Smooth muscle cell (in vitro differentiated cells): Measurements from ENCODE around the gene S100A14. TPM values are rescaled to one million over a fixed set of nuclear protein-coding genes. Genes with fewer than 3 reads are reported as not detected.

Experiments
- DNase-seq: peaks from one replicate; lab custom pipeline; 2025; ENCODE audit not compliant: unreplicated experiment; lab: John Stamatoyannopoulos, UW
- H2AFZ ChIP-seq: fragments of 200-600 bp; sonication (generic); 2 replicates; pipeline ENCODE4 v1.6.0; 2016; ENCODE audit warnings: antibody characterized with exemption, low read depth, mild to moderate bottlenecking
- H3F3A ChIP-seq: fragments of 200-600 bp; sonication (generic); 2 replicates; pipeline ENCODE4 v1.6.0; 2017; ENCODE audit warnings: antibody characterized with exemption, low read depth
- H3K27ac ChIP-seq: fragments of 200-600 bp; sonication (generic); 2 replicates; pipeline ENCODE4 v1.5.1; 2016; ENCODE audit warnings: low read depth, mild to moderate bottlenecking
- H3K27me3 ChIP-seq: fragments of 200-600 bp; sonication (generic); 2 replicates; pipeline ENCODE4 v1.6.1; 2016; ENCODE audit warnings: low read depth, mild to moderate bottlenecking
- H3K36me3 ChIP-seq: fragments of 200-600 bp; sonication (generic); 2 replicates; pipeline ENCODE4 v1.5.1; 2016; ENCODE audit warnings: low read depth
- H3K4me1 ChIP-seq: fragments of 200-600 bp; sonication (generic); 2 replicates; pipeline ENCODE4 v1.5.1; 2016; ENCODE audit warnings: low read depth
- H3K4me2 ChIP-seq: fragments of 200-600 bp; sonication (generic); 2 replicates; pipeline ENCODE4 v1.6.0; 2016; ENCODE audit warnings: mild to moderate bottlenecking
- H3K4me3 ChIP-seq: fragments of 200-600 bp; sonication (generic); 2 replicates; pipeline ENCODE4 v1.5.1; 2016; ENCODE audit warnings: mild to moderate bottlenecking
- H3K79me2 ChIP-seq: fragments of 200-600 bp; sonication (generic); 2 replicates; pipeline ENCODE4 v1.6.0; 2016; ENCODE audit warnings: low read depth, mild to moderate bottlenecking
- H3K9ac ChIP-seq: fragments of 200-600 bp; sonication (generic); 2 replicates; pipeline ENCODE4 v1.6.0; 2016; ENCODE audit warnings: low read depth
- H3K9me3 ChIP-seq: fragments of 200-600 bp; sonication (generic); replicated peaks from 2 replicates; pipeline ENCODE4 v1.5.1; 2016; ENCODE audit warnings: low read depth
- H4K20me1 ChIP-seq: fragments of 200-600 bp; sonication (generic); 2 replicates; pipeline ENCODE4 v1.6.0; 2016; ENCODE audit warnings: low read depth
- CTCF ChIP-seq: fragments of 200-600 bp; sonication (generic); IDR thresholded peaks from 2 replicates; pipeline ENCODE4 v1.5.1; 2017; ENCODE audit warnings: borderline replicate concordance, mild to moderate bottlenecking, antibody characterized with exemption; ENCODE audit not compliant: insufficient read depth, poor library complexity, severe bottlenecking
- WGBS: methylation state at CpG from one replicate; pipeline ENCODE4 v1.1.7; 2016; ENCODE audit warnings: low lambda C conversion rate; 5-methylcytosine and 5-hydroxymethylcytosine counted together
- polyA plus RNA-seq: library from polyadenylated mRNA; unstranded; fragments of >200 nt; fragmentation: Nextera tagmentation; extraction: Ambion mirVana; gene quantifications from 2 replicates; pipeline ENCODE4 v1.2.1, GENCODE V29; 2016
- total RNA-seq: library from RNA; depleted of rRNA; stranded (reverse); fragments of >200 nt; gene quantifications from 2 replicates; pipeline ENCODE4 v1.2.3, GENCODE V29; 2014

Gene S100A14
- total and polyA plus RNA-seq, 2 experiments from 2014 or later = 11.0 to 25.1 TPM

DNA sequence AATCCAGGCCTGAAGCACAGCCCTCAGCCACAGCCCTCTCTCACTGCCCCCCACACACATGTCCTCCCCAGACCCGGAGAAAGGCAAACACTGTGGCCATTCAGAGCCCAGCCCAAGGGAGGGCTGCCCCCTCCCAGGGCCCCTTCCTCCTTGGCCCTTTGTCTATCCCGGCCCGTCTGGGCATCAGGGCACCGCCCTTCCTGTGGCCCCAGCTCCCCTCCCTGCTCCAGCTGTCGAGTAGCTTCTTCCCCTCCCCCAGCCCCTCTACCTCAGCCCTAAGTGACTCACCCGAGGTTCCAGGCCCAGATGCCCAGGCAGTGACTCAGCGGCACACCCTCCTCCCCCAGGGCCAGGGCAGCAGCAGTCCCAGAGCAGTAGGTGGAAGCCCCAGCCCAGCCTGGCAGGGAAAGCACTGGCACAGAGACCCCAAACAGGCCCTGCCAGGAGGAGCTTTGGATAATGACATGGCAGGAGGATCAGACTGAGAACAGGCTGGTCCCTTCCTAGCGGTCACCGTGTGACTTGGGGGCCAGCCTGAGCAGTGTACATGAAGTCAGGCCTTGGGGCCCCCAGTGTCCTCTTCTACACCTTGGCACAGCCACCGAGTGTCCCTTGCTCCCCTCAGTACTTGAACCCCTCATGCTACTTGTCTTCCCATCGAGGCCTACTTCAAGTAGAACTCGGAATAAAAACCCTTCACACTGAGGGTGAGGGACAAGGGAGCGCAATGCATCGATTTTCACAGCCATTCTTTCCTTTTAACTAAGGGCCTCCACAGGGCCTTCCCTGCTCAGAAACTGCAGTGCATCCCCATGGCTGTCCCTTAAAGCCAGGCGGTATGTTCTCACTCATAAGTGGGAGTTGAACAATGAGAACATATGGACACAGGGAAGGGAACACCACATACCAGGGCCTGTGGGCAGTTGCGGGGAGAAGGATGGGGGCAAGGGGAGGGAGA lies 49.4 kb downstream of the S100A14 start:
- H3K27ac ChIP-seq = peak overlapping the region; percentile 100
- DNase-seq = peak; percentile 82
- no peaks in the 10 kb centered on the region for H3K36me3 ChIP-seq
- H2AFZ ChIP-seq = no peak overlapping the region
- peak overlapping the region; percentile 75 for H3K4me2 ChIP-seq
- no peak for TF ChIP-seq CTCF
- WGBS = 26% methylated on average over 16 of the region's 16 CpGs
- H3K27me3 ChIP-seq = no peaks in the 10 kb centered on the region
- H3K9ac ChIP-seq = peak overlapping the region; percentile 98
- peaks cover 8% of the 10 kb centered on the region for H3F3A ChIP-seq
- H3K79me2 ChIP-seq = no peaks in the 10 kb centered on the region
- no peaks in the 10 kb centered on the region for H3K9me3 ChIP-seq
- H3K4me1 ChIP-seq = peaks cover 34% of the 10 kb centered on the region
- H4K20me1 ChIP-seq = no peaks in the 10 kb centered on the region
- no peak overlapping the region for H3K4me3 ChIP-seq

DNA sequence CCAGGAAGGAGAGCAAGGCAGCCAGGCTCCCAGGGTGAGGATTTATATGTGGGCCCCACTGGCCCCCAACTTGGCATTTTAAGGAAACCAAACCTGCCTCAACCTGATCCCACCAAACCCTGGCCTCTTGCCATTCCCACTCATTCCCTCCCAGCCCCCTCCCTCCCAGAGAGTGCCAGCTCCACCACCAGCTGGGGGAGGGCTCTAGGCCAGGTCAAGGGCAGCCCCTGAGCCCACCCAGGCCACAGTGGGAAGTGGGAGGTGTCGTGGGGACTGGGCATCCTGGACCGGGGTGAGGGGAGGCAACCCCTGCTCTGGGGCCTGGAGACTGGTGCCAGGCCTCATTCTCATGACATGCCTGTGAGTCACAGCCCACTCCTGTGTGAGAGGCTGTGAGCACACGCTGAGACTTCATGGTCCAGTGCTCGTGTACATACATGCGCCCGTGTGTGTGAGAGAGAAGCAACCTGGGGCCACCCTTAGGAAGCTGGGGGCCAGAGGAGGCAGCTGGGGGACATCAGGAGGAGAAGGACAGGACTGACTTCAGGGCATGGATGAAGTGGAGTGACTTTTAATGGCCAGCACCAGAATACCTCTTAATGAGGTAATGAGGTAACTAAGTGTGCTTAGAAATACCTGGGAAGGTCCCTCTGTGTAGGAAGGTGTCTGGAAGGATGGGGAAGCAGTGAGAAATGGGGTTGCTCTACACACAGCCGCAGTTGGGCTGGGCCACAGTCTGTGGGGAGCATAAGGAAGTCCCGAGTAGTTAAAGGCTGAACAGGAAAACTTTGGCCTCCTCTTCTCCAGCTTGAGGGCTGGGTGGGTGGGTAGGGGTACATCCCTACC lies 50.4 kb downstream of the S100A14 start, which contains the start of gene S100A2:
S100A2 (minus strand) TSS at position 316 of the 846 bp plus-strand sequence. CDS start 1,967 bp downstream, outside the sequence.
- Histone ChIP-seq H3K4me2 (peak within 1 kb of the TSS; percentile 75), H3K4me3 (no peak within 1 kb of the TSS), H3K27me3 (no peaks in the 10 kb centered on the region), H3F3A (peaks cover 8% of the 10 kb centered on the region), H2AFZ (no peak within 1 kb of the TSS), H3K4me1 (peaks cover 34% of the 10 kb centered on the region), H3K27ac (peak within 1 kb of the TSS; percentile 100), H3K9ac (peak within 1 kb of the TSS; percentile 98), H3K36me3 (no peaks in the 10 kb centered on the region), H3K9me3 (no peaks in the 10 kb centered on the region), H4K20me1 (no peaks in the 10 kb centered on the region), H3K79me2 (no peaks in the 10 kb centered on the region)
- WGBS = 14% methylated on average over 7 of the region's 8 CpGs
- TF ChIP-seq CTCF = no peak
- no peak for DNase-seq

Other genes with a start within 250 kb of the S100A14 start
- gene S100A12, start 240.7 kb downstream of the S100A14 start, total RNA-seq = not detected in 2 replicates
- not detected in 2 replicates for gene S100A12, start 240.7 kb downstream of the S100A14 start, polyA plus RNA-seq
- gene S100A8, start 225.3 kb downstream of the S100A14 start, total RNA-seq = not detected in 2 replicates
- gene S100A8, start 225.3 kb downstream of the S100A14 start, polyA plus RNA-seq = 0.79 TPM in 1 of 2 replicates, not detected in the other
- gene S100A7A, start 199.8 kb downstream of the S100A14 start, total RNA-seq = not detected in 2 replicates
- not detected in 2 replicates for gene S100A7A, start 199.8 kb downstream of the S100A14 start, polyA plus RNA-seq
- not detected in 2 replicates for gene S100A7, start 155.7 kb downstream of the S100A14 start, total RNA-seq
- not detected in 2 replicates for gene S100A7, start 155.7 kb downstream of the S100A14 start, polyA plus RNA-seq
- 410 and 499 TPM in 2 replicates for gene S100A6, start 80.3 kb downstream of the S100A14 start, total RNA-seq
- gene S100A6, start 80.3 kb downstream of the S100A14 start, polyA plus RNA-seq = 1,358 and 1,471 TPM in 2 replicates
- 1.6 and 5.7 TPM in 2 replicates for gene S100A5, start 75.4 kb downstream of the S100A14 start, total RNA-seq
- gene S100A5, start 75.4 kb downstream of the S100A14 start, polyA plus RNA-seq = 4.8 and 6.2 TPM in 2 replicates
- gene S100A4, start 70.5 kb downstream of the S100A14 start, total RNA-seq = 1,139 and 1,222 TPM in 2 replicates
- gene S100A4, start 70.5 kb downstream of the S100A14 start, polyA plus RNA-seq = 1,491 and 1,802 TPM in 2 replicates
- gene S100A3, start 67.1 kb downstream of the S100A14 start, total RNA-seq = 11.2 and 13.9 TPM in 2 replicates
- gene S100A3, start 67.1 kb downstream of the S100A14 start, polyA plus RNA-seq = 18.0 and 19.8 TPM in 2 replicates
- 2.3 and 7.3 TPM in 2 replicates for gene S100A2, start 50.5 kb downstream of the S100A14 start, total RNA-seq
- gene S100A2, start 50.5 kb downstream of the S100A14 start, polyA plus RNA-seq = 16.6 and 20.4 TPM in 2 replicates
- gene S100A16, start 3.2 kb downstream of the S100A14 start, total RNA-seq = 198 and 238 TPM in 2 replicates
- gene S100A16, start 3.2 kb downstream of the S100A14 start, polyA plus RNA-seq = 302 and 358 TPM in 2 replicates
- 150 and 158 TPM in 2 replicates for gene S100A13, start 11.2 kb upstream of the S100A14 start, total RNA-seq
- 474 and 498 TPM in 2 replicates for gene S100A13, start 11.2 kb upstream of the S100A14 start, polyA plus RNA-seq
- 8.3 TPM in 1 of 2 replicates, not detected in the other for gene S100A1, start 12.1 kb upstream of the S100A14 start, total RNA-seq
- 0.46 and 1.0 TPM in 2 replicates for gene S100A1, start 12.1 kb upstream of the S100A14 start, polyA plus RNA-seq
- gene CHTOP, start 17.7 kb upstream of the S100A14 start, total RNA-seq = 47.8 and 48.1 TPM in 2 replicates
- gene CHTOP, start 17.7 kb upstream of the S100A14 start, polyA plus RNA-seq = 49.7 and 50.2 TPM in 2 replicates
- gene SNAPIN, start 42.4 kb upstream of the S100A14 start, total RNA-seq = 37.6 and 65.5 TPM in 2 replicates
- gene SNAPIN, start 42.4 kb upstream of the S100A14 start, polyA plus RNA-seq = 48.1 and 52.0 TPM in 2 replicates
- gene ILF2, start 54.7 kb upstream of the S100A14 start, total RNA-seq = 201 and 206 TPM in 2 replicates
- gene ILF2, start 54.7 kb upstream of the S100A14 start, polyA plus RNA-seq = 194 and 241 TPM in 2 replicates
- 0.09 and 0.54 TPM in 2 replicates for gene NPR1, start 62.4 kb upstream of the S100A14 start, total RNA-seq
- 0.24 and 0.40 TPM in 2 replicates for gene NPR1, start 62.4 kb upstream of the S100A14 start, polyA plus RNA-seq
- 33.6 and 34.8 TPM in 2 replicates for gene INTS3, start 111.7 kb upstream of the S100A14 start, total RNA-seq
- gene INTS3, start 111.7 kb upstream of the S100A14 start, polyA plus RNA-seq = 22.3 and 27.6 TPM in 2 replicates
- 14.8 and 21.3 TPM in 2 replicates for gene SLC27A3, start 159.1 kb upstream of the S100A14 start, total RNA-seq
- gene SLC27A3, start 159.1 kb upstream of the S100A14 start, polyA plus RNA-seq = 36.0 and 41.0 TPM in 2 replicates